GM19239 (cell line): ENCODE data around the gene ISOC2.
"Not testable (repeated sequence)": the region's sequence is repeated elsewhere in the genome, so short reads cannot be mapped to it uniquely, and the experiment has no call there.

Source experiments
- DNase-seq: peaks from one replicate; pipeline ENCODE4 v3.0.0; 2011; ENCODE audit warnings: low spot score; ENCODE audit not compliant: insufficient read length
- FAIRE-seq: peaks from 2 replicates; lab custom pipeline; 2011; peaks lifted over from hg19 to GRCh38; lab: Jason Lieb, UNC

ISOC2 gene

GRCh38 chr19:55461974-55462626 is 658 bp upstream of the ISOC2 start:
- FAIRE-seq (no peak), DNase-seq (no peak)

GRCh38 chr19:55460670-55461258 is 678 bp downstream of the ISOC2 start:
- no peak for DNase-seq
- FAIRE-seq, result peak; percentile 72

GRCh38 chr19:55459950-55460657 is 1.3 kb downstream of the ISOC2 start:
- DNase-seq (no peak), FAIRE-seq (no peak)

GRCh38 chr19:55459551-55459949 is 1.9 kb downstream of the ISOC2 start:
- DNase-seq (no peak), FAIRE-seq (no peak)

- no peak for FAIRE-seq
- DNase-seq, result no peak
These were observed 3.6 kb downstream of the ISOC2 start for GRCh38 chr19:55457683-55458457.

- FAIRE-seq, result no peak
- DNase-seq, result no peak
These were observed 5.1 kb downstream of the ISOC2 start for GRCh38 chr19:55456347-55456746.

GRCh38 chr19:55455576-55456235 is 5.7 kb downstream of the ISOC2 start:
- DNase-seq, result no peak
- FAIRE-seq, result no peak

GRCh38 chr19:55454787-55455243 is 6.6 kb downstream of the ISOC2 start:
- FAIRE-seq (no peak), DNase-seq (no peak)

- DNase-seq (no peak), FAIRE-seq (no peak)
These were observed 7.8 kb downstream of the ISOC2 start for GRCh38 chr19:55453511-55454260.

- no peak for FAIRE-seq
- no peak for DNase-seq
These were observed 8.6 kb downstream of the ISOC2 start for GRCh38 chr19:55452749-55453346.

GRCh38 chr19:55451965-55452748 is 9.3 kb downstream of the ISOC2 start:
- no peak for FAIRE-seq
- DNase-seq, result no peak

GRCh38 chr19:55451163-55451964 is 10.1 kb downstream of the ISOC2 start:
- FAIRE-seq (no peak), DNase-seq (no peak)

- FAIRE-seq (no peak), DNase-seq (no peak)
These were observed 12.0 kb downstream of the ISOC2 start for GRCh38 chr19:55449469-55449868.

GRCh38 chr19:55448175-55448490 is 13.3 kb downstream of the ISOC2 start:
- FAIRE-seq, DNase-seq: not testable (repeated sequence)

GRCh38 chr19:55447421-55448174 is 13.8 kb downstream of the ISOC2 start:
- no peak for FAIRE-seq
- DNase-seq, result no peak

- no peak for DNase-seq
- FAIRE-seq, result no peak
These were observed 15.4 kb downstream of the ISOC2 start for GRCh38 chr19:55446060-55446459.

- DNase-seq, result no peak
- no peak for FAIRE-seq
These were observed 16.8 kb downstream of the ISOC2 start for GRCh38 chr19:55444646-55445045.
